Fibroblast of mammary gland (primary cell): ENCODE measurements around the gene EPN1.

Experiments used
- DNase-seq: peaks from one replicate; pipeline ENCODE4 v3.0.0-alpha.2; 2010; ENCODE audit warnings: low read depth
- H3K4me3 ChIP-seq: 2 replicates; pipeline ENCODE4 v1.5.1; 2011; ENCODE audit warnings: low read depth, mild to moderate bottlenecking, low read length, moderate library complexity; ENCODE audit not compliant: control insufficient read depth
- TF ChIP-seq, protein P1 (sequence below): conservative IDR thresholded peaks from 2 replicates; pipeline ENCODE4 v1.5.1; 2011; ENCODE audit warnings: low read depth, low read length, inconsistent platforms; ENCODE audit not compliant: control insufficient read depth, insufficient read depth

Gene EPN1

DNA sequence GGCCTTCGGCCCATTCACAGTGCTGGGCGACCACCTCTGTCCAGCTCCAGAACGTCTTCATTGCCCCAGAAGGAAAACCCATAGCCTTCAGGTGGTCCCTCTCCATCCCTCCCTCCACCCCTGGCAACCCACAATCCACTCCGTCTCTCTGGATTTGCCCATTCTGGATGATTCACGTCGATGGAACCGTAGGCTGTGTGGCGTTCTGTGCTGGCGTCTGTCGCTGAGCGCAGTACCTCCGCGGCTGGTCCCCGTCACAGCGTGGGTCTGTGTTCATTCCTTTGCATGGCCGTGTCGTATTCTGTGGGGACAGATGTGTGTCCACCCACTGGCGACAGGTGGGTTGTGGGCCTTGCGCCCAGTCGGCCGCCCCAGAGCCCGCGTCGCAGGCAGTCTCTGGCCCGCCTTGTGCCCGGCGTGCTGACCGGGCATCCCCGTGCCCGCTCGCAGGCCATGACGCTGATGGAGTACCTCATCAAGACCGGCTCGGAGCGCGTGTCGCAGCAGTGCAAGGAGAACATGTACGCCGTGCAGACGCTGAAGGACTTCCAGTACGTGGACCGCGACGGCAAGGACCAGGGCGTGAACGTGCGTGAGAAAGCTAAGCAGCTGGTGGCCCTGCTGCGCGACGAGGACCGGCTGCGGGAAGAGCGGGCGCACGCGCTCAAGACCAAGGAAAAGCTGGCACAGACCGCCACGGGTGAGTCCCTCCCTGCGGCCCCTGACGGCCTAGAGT, 10.1 kb downstream of the EPN1 start:
- TF ChIP-seq, protein P1, sequence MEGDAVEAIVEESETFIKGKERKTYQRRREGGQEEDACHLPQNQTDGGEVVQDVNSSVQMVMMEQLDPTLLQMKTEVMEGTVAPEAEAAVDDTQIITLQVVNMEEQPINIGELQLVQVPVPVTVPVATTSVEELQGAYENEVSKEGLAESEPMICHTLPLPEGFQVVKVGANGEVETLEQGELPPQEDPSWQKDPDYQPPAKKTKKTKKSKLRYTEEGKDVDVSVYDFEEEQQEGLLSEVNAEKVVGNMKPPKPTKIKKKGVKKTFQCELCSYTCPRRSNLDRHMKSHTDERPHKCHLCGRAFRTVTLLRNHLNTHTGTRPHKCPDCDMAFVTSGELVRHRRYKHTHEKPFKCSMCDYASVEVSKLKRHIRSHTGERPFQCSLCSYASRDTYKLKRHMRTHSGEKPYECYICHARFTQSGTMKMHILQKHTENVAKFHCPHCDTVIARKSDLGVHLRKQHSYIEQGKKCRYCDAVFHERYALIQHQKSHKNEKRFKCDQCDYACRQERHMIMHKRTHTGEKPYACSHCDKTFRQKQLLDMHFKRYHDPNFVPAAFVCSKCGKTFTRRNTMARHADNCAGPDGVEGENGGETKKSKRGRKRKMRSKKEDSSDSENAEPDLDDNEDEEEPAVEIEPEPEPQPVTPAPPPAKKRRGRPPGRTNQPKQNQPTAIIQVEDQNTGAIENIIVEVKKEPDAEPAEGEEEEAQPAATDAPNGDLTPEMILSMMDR, result no peak
- no peak for DNase-seq
- H3K4me3 ChIP-seq, result no peak overlapping the region

DNA sequence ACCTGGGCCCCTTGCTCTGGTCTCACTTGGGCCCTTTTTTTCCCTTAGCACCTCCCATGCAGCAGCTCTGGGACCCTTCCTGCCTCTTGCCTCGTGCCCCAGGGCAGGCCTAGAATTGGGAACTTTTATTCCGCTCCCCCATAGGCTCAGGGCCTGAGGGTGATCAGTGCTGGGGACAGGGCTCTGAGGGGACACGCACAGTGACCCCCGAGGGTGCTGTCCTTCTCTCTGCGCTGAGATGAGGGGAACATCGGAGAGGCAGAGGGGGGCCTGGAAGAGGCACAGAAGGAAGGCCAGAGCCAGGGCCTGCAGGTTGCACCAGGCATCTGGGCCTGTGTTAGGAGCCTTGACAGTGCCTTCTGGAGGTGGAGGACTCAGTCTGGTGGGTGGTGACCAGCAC, 10.8 kb downstream of the EPN1 start:
- no peak for DNase-seq
- H3K4me3 ChIP-seq, result no peak overlapping the region
- TF ChIP-seq, protein P1, result no peak

DNA sequence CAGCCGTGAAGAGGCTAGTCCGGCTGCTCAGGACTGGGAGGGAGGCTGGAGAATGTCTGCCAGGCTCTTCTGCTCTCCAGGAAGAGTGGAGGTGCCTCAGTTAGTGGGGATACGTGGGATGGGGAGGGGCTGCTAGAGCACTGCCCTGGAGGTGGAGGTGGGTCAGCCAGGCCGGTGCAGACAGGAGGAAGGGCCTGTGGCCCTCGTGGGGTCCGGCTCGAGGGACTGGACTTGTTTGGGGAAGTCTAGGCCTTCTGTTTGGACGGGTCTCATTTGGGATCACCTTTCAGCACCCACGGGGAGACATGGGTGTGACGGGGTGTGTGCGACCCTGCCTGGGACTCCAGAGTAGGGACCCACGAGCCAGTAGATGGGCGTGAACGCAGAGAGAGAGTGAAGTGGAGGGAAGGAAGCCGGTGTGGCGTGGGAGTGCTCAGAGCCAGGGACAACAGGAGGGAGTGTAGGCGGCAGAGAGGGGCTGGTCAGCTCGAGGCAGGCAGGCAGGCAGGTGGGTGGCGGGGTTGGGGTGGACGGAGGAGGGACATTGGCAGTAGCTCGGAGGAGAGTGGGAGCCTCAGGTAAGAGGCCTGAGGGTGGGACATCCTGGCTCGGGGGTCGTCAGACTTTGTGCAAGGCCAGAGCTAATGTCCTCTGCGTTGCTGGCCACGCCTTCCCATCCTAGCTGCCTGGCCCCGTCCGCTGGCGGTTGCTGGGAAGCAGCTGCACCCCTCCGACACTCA, 11.5 kb downstream of the EPN1 start:
- TF ChIP-seq, protein P1, result no peak
- no peak for DNase-seq
- H3K4me3 ChIP-seq, result no peak overlapping the region

DNA sequence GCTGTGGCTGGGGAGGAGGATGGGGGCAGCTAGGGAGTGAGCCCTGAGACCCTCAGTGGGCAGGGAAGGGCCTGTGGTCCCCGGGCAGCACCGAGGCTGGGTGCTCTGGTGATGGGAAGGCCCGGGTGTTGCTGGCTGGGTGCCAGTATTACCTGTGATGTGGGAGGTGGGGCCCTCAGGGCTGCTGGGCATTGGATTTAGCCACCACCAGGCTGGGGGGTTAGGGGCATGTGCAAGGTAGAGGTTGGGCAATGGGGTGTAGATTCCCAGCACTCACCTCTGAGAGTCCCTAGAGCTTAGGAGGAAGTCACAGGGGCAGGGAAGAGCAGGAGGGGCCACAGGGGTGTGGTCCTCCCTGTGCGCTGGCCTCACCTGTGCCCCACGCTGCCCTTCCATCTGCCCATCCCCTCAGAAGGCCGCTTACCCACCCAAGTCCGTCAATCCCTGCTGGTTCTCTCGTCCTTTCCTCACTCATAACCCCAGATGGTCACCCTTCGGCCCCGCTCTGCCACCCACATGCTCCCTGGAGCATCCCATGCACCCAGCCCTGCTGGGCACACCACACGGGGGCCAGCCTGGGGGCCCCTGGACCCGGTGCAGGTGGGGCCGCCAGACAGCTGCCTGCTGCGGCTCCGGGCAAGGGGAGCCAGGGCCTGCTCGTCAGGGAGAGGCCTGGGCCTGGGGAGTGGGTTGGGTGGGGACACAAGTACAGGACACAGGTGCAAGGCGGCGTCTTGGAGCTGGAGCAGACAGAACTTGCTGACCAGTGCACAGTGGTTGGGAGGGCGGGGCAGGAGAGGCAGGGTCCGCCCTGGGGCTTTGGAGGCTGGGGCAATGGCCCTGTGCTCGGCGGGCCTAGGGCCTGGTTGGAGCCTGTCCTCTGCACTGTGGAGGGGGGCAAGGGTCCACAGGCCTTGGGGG, 12.5 kb downstream of the EPN1 start:
- DNase-seq, result no peak
- TF ChIP-seq, protein P1, result no peak
- H3K4me3 ChIP-seq, result no peak overlapping the region

DNA sequence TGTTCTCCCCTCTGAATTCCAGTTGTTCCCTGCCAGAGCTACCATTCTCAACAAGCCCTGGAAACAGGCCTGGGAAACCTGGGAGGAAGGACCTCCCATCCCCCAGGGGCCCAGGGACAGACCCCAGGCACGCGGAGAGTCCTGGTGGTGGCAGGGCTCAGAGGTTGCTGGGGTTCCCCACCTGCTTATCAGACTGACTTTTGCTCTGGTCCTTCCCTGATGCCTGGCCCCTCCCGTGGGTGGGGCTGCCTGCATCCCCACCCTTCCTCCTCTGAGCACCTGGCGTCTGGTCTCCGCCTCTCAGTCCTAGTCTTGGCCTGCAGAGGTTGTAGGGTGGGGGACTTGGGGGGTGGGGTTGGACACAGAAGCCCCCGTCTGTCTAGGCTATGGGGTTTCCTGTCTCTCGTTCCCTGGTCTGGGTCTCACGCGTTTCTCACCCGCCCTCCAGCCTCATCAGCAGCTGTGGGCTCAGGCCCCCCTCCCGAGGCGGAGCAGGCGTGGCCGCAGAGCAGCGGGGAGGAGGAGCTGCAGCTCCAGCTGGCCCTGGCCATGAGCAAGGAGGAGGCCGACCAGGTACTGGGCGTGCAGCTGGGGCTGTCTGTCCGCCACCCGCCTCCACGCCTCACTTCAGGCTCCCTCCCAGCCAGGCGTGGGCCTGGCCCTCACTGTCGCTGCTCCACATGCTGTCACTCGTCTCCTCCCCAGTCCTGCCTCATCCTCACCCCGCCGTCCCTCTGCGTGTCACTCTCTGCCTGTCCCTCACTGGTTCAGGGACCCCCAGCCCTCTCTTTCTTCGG, 13.6 kb downstream of the EPN1 start:
- TF ChIP-seq, protein P1, result no peak
- DNase-seq, result no peak
- H3K4me3 ChIP-seq, result no peak overlapping the region
